Fibroblast of skin of left biceps (primary cell): ENCODE results near the gene FRG2B.
"Not testable (repeated sequence)": the region's sequence is repeated elsewhere in the genome, so short reads cannot be mapped to it uniquely, and the experiment has no call there.

Experiments
- DNase-seq, 2 experiments: peaks; one replicate each; pipeline ENCODE4 v3.0.0-alpha.2; 2013; ENCODE audit warnings: low read depth in 2 of 2

Gene FRG2B

GRCh38 chr10:133599869-133600268, 26.7 kb downstream of the FRG2B start:
- DNase-seq, result not testable (repeated sequence)

DNA sequence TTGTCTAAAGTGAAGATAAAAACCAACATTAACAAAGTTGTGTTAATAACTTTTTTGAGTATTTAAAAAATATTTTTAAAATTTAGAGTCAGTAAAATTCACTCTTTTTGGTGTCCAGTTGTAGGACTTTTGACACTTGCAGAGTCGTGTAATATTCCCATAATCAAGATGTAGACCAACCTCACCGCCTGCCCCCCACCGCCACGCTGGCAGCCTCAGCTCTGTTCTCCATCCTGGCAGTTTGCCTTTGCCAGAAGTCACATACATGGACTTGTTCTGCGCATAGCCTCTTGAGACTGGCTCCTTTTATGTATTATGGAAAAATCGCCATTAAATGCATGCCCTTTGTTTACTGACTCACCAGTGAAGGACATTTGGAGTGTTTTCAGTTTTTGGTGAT, 33.9 kb downstream of the FRG2B start:
- DNase-seq, result no peak

DNA sequence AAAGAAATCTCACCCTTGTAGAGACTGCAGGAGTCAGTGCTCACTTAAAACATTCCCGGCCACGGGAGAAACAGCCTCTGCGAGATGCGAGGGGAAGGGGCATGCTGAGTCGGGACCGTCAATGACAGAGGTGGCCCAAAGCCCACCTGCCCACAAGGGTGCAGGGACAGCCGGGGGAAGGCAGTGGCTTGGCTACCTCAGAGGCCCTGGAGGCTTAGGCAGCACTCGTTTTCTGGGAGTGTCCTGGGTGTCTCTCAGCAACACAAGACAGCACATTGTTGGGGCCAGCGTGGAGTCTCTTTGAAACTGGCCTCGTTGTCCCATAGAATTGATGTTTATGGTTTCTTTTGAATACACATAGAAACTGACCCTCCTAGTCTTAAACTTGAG, 35.6 kb downstream of the FRG2B start:
- DNase-seq, result no peak

DNA sequence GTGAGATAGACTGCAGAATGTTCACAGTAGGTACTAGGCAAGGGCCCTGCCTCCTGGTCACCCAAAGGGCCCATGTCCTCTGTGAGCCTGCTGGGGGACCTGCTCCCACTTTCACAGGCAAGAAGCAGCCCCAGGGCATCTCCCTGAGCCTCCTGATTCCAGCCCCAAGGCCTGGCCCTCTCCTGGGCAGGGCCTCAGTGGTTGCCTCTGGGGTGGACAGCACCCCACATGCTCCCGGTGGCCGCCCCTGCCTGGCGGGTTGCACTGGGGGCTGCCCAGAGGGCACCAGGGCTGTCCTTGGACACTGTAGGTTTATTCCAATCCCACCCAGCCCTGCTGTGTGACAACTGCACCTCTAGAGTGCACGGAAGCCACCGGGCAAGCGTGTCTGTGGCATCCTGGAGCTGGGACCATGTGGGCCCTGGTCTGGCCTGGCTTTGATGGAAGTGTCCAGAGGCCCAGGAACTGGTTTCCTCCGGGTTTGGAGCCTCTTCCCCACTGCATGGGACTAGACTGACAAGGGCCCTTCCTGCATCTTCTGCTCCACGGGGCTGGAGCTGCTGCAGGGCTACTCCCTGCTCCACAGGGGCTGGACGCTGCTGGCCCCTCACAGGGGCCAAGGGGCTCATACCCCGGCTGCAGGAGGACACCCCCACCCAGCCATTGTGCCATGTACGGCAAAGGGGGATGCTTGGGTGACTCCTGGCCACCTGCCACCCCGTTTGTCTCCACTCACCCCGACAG, 36.2 kb downstream of the FRG2B start:
- no peak for DNase-seq

GRCh38 chr10:133577037-133577436, 49.6 kb downstream of the FRG2B start:
- DNase-seq, result not testable (repeated sequence)
